Karpas-422 (cell line): ENCODE results near the gene ZNF836. TPM values are rescaled to one million over a fixed set of nuclear protein-coding genes. Genes with fewer than 3 reads are reported as not detected.
A peak's percentile ranks its signal among the peaks of the same experiment; 100 is the strongest.

Experiments used
- small RNA-seq: library from RNA; depleted of rRNA; stranded (forward); fragments of <200 nt; gene quantifications from one replicate; pipeline ENCODE3, GENCODE V24; 2014
- total RNA-seq: library from RNA; depleted of rRNA; stranded (reverse); fragments of >200 nt; shearing (Covaris generic); gene quantifications from 2 replicates; pipeline ENCODE4 v1.2.3, GENCODE V29; 2014; ENCODE audit warnings: low replicate concordance; rRNA removed

Gene ZNF836
- total RNA-seq, 1 experiment from 2014 or later = 5.5 TPM

Small RNAs within 50 kb of the gene (small RNA-seq; reads per million reads assigned to genes)
- gene RPL37P23 = 0.71 reads per million, percentile 20 among the genes with 10 or more reads in this experiment

Other genes with a start within 250 kb of the ZNF836 start
- 7.3 and 7.5 TPM in 2 replicates for gene ZNF613, start 244.1 kb downstream of the ZNF836 start, total RNA-seq
- 3.3 and 12.7 TPM in 2 replicates for gene ZNF350, start 184.8 kb downstream of the ZNF836 start, total RNA-seq
- gene ZNF615, start 163.4 kb downstream of the ZNF836 start, total RNA-seq = 9.6 and 11.8 TPM in 2 replicates
- gene ZNF614, start 143.2 kb downstream of the ZNF836 start, total RNA-seq = 9.2 and 14.2 TPM in 2 replicates
- gene ZNF432, start 122.8 kb downstream of the ZNF836 start, total RNA-seq = 9.9 and 13.8 TPM in 2 replicates
- not detected in 2 replicates for gene ZNF841, start 75.9 kb downstream of the ZNF836 start, total RNA-seq
- gene ZNF616, start 31.7 kb downstream of the ZNF836 start, total RNA-seq = 6.1 and 7.4 TPM in 2 replicates
- 169 and 267 TPM in 2 replicates for gene PPP2R1A, start 18.4 kb upstream of the ZNF836 start, total RNA-seq
- gene ZNF766, start 98.0 kb upstream of the ZNF836 start, total RNA-seq = 13.9 and 23.3 TPM in 2 replicates
- 26.7 and 33.9 TPM in 2 replicates for gene ZNF480, start 125.5 kb upstream of the ZNF836 start, total RNA-seq
- gene ZNF610, start 164.6 kb upstream of the ZNF836 start, total RNA-seq = 12.6 and 20.1 TPM in 2 replicates
- 9.0 and 12.7 TPM in 2 replicates for gene ZNF880, start 198.3 kb upstream of the ZNF836 start, total RNA-seq
- gene ZNF528, start 226.2 kb upstream of the ZNF836 start, total RNA-seq = 9.8 and 11.1 TPM in 2 replicates